ENCODE results near the gene RNLS. TPM values are rescaled to one million over a fixed set of nuclear protein-coding genes. Genes with fewer than 3 reads are reported as not detected.
"Not testable (repeated sequence)": the region's sequence is repeated elsewhere in the genome, so short reads cannot be mapped to it uniquely, and the experiment has no call there.

The RNLS gene
- total RNA-seq, 1 donor from 2014 or later, result 1.7 TPM

- no peak overlapping the region for H3K4me3 Mint-ChIP-seq (ENCODE audit: unreplicated experiment)
- no peaks in the 10 kb centered on the region for H3K36me3 Mint-ChIP-seq (ENCODE audit: unreplicated experiment)
- H3K27me3 Mint-ChIP-seq (ENCODE audit: unreplicated experiment), result peaks cover 7% of the 10 kb centered on the region
- H3K9me3 Mint-ChIP-seq (ENCODE audit: unreplicated experiment), result peaks cover 6% of the 10 kb centered on the region
- TF ChIP-seq, protein P1, sequence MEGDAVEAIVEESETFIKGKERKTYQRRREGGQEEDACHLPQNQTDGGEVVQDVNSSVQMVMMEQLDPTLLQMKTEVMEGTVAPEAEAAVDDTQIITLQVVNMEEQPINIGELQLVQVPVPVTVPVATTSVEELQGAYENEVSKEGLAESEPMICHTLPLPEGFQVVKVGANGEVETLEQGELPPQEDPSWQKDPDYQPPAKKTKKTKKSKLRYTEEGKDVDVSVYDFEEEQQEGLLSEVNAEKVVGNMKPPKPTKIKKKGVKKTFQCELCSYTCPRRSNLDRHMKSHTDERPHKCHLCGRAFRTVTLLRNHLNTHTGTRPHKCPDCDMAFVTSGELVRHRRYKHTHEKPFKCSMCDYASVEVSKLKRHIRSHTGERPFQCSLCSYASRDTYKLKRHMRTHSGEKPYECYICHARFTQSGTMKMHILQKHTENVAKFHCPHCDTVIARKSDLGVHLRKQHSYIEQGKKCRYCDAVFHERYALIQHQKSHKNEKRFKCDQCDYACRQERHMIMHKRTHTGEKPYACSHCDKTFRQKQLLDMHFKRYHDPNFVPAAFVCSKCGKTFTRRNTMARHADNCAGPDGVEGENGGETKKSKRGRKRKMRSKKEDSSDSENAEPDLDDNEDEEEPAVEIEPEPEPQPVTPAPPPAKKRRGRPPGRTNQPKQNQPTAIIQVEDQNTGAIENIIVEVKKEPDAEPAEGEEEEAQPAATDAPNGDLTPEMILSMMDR (IDR thresholded peaks at IDR 0.05), result no peak
- no peaks in the 10 kb centered on the region for H3K4me1 Mint-ChIP-seq (ENCODE audit: unreplicated experiment)
- H3K27ac Mint-ChIP-seq (ENCODE audit: unreplicated experiment), result no peak overlapping the region
- no peak for DNase-seq (ENCODE audit: extremely low spot score, unreplicated experiment)
These were observed 268.8 kb downstream of the RNLS start for GRCh38 chr10:88314362-88314761.

DNA sequence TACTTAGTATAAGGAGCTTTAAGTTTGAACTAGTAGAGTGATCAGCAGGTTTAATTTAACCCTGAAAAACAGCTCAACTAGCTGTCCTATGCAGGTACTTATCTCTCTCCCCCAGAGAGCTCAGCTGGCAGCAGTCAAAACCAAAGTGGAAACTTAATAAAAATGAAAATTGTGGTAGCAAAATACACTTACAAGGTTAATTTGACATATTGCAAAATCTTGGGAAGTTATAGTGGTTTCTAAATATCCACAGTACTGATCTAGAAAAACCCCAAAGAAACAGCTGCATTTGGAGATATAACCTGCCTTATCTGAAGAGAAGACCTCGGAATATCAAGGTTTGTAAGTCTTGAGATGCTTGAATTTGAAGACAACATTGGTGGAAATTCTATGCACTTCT, 269.2 kb downstream of the RNLS start:
- Mint-ChIP-seq H3K9me3 (ENCODE audit: unreplicated experiment) (peaks cover under 1% of the 10 kb centered on the region), H3K4me3 (ENCODE audit: unreplicated experiment) (no peak overlapping the region), H3K4me1 (ENCODE audit: unreplicated experiment) (no peaks in the 10 kb centered on the region), H3K27ac (ENCODE audit: unreplicated experiment) (no peak overlapping the region), H3K27me3 (ENCODE audit: unreplicated experiment) (peaks cover 7% of the 10 kb centered on the region), H3K36me3 (ENCODE audit: unreplicated experiment) (no peaks in the 10 kb centered on the region)
- DNase-seq (ENCODE audit: extremely low spot score, unreplicated experiment), result no peak
- TF ChIP-seq, protein P1 (IDR thresholded peaks at IDR 0.05), result no peak

DNA sequence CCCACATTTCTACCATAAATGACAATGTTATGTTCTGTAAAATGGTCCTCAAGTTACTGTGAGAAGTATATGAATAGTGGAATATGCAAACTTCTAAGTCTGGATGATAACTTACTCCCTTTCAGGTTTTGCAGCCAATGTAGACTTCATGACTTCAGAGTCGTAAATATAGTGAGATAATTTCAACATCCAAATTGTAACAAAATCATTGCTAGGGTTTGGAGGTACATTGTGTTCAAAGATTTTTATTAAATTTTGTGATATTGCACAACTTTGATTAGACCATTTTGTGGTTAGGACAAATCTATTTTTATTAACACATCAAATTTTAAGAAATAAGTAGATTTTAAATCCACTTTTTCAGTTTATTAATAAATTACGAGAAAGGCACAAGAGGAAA, 270.3 kb downstream of the RNLS start:
- H3K36me3 Mint-ChIP-seq (ENCODE audit: unreplicated experiment), result no peaks in the 10 kb centered on the region
- H3K9me3 Mint-ChIP-seq (ENCODE audit: unreplicated experiment), result no peaks in the 10 kb centered on the region
- no peak for DNase-seq (ENCODE audit: extremely low spot score, unreplicated experiment)
- H3K4me3 Mint-ChIP-seq (ENCODE audit: unreplicated experiment), result no peak overlapping the region
- H3K4me1 Mint-ChIP-seq (ENCODE audit: unreplicated experiment), result no peaks in the 10 kb centered on the region
- H3K27ac Mint-ChIP-seq (ENCODE audit: unreplicated experiment), result no peak overlapping the region
- TF ChIP-seq, protein P1 (IDR thresholded peaks at IDR 0.05), result no peak
- peaks cover 7% of the 10 kb centered on the region for H3K27me3 Mint-ChIP-seq (ENCODE audit: unreplicated experiment)

DNA sequence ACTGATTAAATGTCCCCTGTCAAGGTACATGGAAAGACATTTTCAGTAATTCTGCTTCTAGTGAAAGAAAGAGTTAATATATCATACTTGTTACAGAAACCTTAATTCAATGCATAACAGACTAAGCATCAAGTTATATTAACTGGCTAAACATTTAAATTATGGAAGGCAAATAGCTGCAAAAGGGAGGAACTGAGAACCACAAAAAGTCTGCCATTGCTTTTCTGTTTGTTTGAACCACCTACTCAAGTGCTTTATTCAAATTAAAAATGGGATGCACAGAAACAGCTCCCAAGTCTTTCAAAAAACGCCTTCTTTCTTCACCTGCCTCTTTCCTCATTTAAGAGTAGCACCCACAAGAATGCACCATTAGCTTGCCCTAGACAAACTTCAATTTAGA, 271.9 kb downstream of the RNLS start:
- no peak overlapping the region for H3K4me3 Mint-ChIP-seq (ENCODE audit: unreplicated experiment)
- H3K27me3 Mint-ChIP-seq (ENCODE audit: unreplicated experiment), result peaks cover 9% of the 10 kb centered on the region
- TF ChIP-seq, protein P1 (IDR thresholded peaks at IDR 0.05), result no peak
- no peak for DNase-seq (ENCODE audit: extremely low spot score, unreplicated experiment)
- H3K9me3 Mint-ChIP-seq (ENCODE audit: unreplicated experiment), result no peaks in the 10 kb centered on the region
- H3K4me1 Mint-ChIP-seq (ENCODE audit: unreplicated experiment), result no peaks in the 10 kb centered on the region
- H3K36me3 Mint-ChIP-seq (ENCODE audit: unreplicated experiment), result no peaks in the 10 kb centered on the region
- no peak overlapping the region for H3K27ac Mint-ChIP-seq (ENCODE audit: unreplicated experiment)

DNA sequence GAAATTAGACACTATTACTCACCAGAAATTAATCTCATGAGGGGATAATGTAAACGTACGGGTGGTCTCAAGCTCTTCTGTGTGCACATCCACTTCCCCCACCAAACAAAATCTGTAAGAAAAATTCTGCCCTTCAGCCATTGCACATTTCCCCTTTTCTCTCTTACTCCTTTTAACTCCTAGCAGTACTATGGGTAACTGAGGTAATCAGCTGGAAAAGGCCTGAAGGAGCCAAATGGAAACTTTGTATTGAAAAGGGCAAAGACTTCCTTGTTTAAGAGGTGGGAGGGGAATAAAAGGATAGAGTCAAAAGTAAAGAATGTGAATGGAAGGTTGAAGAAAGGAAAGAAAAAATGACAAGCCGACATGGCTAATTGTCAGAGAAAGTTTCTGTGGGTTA, 273.8 kb downstream of the RNLS start:
- Mint-ChIP-seq H3K27ac (ENCODE audit: unreplicated experiment) (no peak overlapping the region), H3K9me3 (ENCODE audit: unreplicated experiment) (peaks cover 3% of the 10 kb centered on the region), H3K4me1 (ENCODE audit: unreplicated experiment) (no peaks in the 10 kb centered on the region), H3K27me3 (ENCODE audit: unreplicated experiment) (peaks cover 2% of the 10 kb centered on the region), H3K36me3 (ENCODE audit: unreplicated experiment) (no peaks in the 10 kb centered on the region), H3K4me3 (ENCODE audit: unreplicated experiment) (no peak overlapping the region)
- TF ChIP-seq, protein P1 (IDR thresholded peaks at IDR 0.05), result no peak
- DNase-seq (ENCODE audit: extremely low spot score, unreplicated experiment), result no peak

GRCh38 chr10:88308361-88308760, 274.8 kb downstream of the RNLS start:
- H3K27me3 Mint-ChIP-seq (ENCODE audit: unreplicated experiment); H3K36me3 Mint-ChIP-seq (ENCODE audit: unreplicated experiment); DNase-seq (ENCODE audit: extremely low spot score, unreplicated experiment); H3K9me3 Mint-ChIP-seq (ENCODE audit: unreplicated experiment); H3K4me1 Mint-ChIP-seq (ENCODE audit: unreplicated experiment); H3K27ac Mint-ChIP-seq (ENCODE audit: unreplicated experiment); H3K4me3 Mint-ChIP-seq (ENCODE audit: unreplicated experiment): not testable (repeated sequence)

All from osteocyte (in vitro differentiated cells).